KG1 (cell line): ENCODE results near the gene DPP10.
"Not testable (repeated sequence)": the region's sequence is repeated elsewhere in the genome, so short reads cannot be mapped to it uniquely, and the experiment has no call there.

Experiments used
- DNase-seq: peaks from one replicate; lab custom pipeline; 2025; lab: John Stamatoyannopoulos, UW

Gene DPP10

GRCh38 chr2:114724454-114724853, 282.0 kb downstream of the DPP10 start:
- DNase-seq, result no peak

- no peak for DNase-seq
These were observed 284.6 kb downstream of the DPP10 start for GRCh38 chr2:114727012-114727411.

GRCh38 chr2:114728372-114728771, 285.9 kb downstream of the DPP10 start:
- DNase-seq, result no peak

GRCh38 chr2:114729026-114729425, 286.6 kb downstream of the DPP10 start:
- no peak for DNase-seq

GRCh38 chr2:114735126-114735525, 292.7 kb downstream of the DPP10 start:
- DNase-seq, result no peak

- DNase-seq, result no peak
These were observed 299.8 kb downstream of the DPP10 start for GRCh38 chr2:114742245-114742644.

- DNase-seq, result no peak
These were observed 303.3 kb downstream of the DPP10 start for GRCh38 chr2:114745700-114746099.

GRCh38 chr2:114748175-114748574, 305.7 kb downstream of the DPP10 start:
- DNase-seq, result not testable (repeated sequence)

- DNase-seq, result no peak
These were observed 310.0 kb downstream of the DPP10 start for GRCh38 chr2:114752425-114752824.

GRCh38 chr2:114753145-114753544, 310.7 kb downstream of the DPP10 start:
- DNase-seq, result no peak

- no peak for DNase-seq
These were observed 312.6 kb downstream of the DPP10 start for GRCh38 chr2:114754907-114755563.

- DNase-seq, result no peak
These were observed 319.9 kb downstream of the DPP10 start for GRCh38 chr2:114762376-114762775.

GRCh38 chr2:114762986-114763385, 320.5 kb downstream of the DPP10 start:
- no peak for DNase-seq

GRCh38 chr2:114769110-114769509, 326.7 kb downstream of the DPP10 start:
- DNase-seq, result no peak

GRCh38 chr2:114769991-114770390, 327.6 kb downstream of the DPP10 start:
- no peak for DNase-seq

GRCh38 chr2:114784046-114784445, 341.6 kb downstream of the DPP10 start:
- no peak for DNase-seq

- no peak for DNase-seq
These were observed 342.6 kb downstream of the DPP10 start for GRCh38 chr2:114784890-114785583.

GRCh38 chr2:114786901-114787300, 344.5 kb downstream of the DPP10 start:
- DNase-seq, result no peak

- DNase-seq, result no peak
These were observed 345.0 kb downstream of the DPP10 start for GRCh38 chr2:114787486-114787885.

GRCh38 chr2:114789989-114790388, 347.5 kb downstream of the DPP10 start:
- DNase-seq, result no peak

- no peak for DNase-seq
These were observed 355.1 kb downstream of the DPP10 start for GRCh38 chr2:114797540-114797939.

GRCh38 chr2:114797942-114798341, 355.5 kb downstream of the DPP10 start:
- DNase-seq, result no peak

- no peak for DNase-seq
These were observed 357.9 kb downstream of the DPP10 start for GRCh38 chr2:114800371-114800770.

GRCh38 chr2:114805195-114805594, 362.8 kb downstream of the DPP10 start:
- DNase-seq, result no peak
